Putamen (tissue), 1 donor: Measurements from ENCODE around the gene EEA1.
"Not testable (repeated sequence)": the region's sequence is repeated elsewhere in the genome, so short reads cannot be mapped to it uniquely, and the experiment has no call there.

Source experiments
- DNase-seq: peaks from one replicate; pipeline ENCODE4 v3.0.0-alpha.2; 2016; ENCODE audit warnings: low spot score

Gene EEA1

DNA sequence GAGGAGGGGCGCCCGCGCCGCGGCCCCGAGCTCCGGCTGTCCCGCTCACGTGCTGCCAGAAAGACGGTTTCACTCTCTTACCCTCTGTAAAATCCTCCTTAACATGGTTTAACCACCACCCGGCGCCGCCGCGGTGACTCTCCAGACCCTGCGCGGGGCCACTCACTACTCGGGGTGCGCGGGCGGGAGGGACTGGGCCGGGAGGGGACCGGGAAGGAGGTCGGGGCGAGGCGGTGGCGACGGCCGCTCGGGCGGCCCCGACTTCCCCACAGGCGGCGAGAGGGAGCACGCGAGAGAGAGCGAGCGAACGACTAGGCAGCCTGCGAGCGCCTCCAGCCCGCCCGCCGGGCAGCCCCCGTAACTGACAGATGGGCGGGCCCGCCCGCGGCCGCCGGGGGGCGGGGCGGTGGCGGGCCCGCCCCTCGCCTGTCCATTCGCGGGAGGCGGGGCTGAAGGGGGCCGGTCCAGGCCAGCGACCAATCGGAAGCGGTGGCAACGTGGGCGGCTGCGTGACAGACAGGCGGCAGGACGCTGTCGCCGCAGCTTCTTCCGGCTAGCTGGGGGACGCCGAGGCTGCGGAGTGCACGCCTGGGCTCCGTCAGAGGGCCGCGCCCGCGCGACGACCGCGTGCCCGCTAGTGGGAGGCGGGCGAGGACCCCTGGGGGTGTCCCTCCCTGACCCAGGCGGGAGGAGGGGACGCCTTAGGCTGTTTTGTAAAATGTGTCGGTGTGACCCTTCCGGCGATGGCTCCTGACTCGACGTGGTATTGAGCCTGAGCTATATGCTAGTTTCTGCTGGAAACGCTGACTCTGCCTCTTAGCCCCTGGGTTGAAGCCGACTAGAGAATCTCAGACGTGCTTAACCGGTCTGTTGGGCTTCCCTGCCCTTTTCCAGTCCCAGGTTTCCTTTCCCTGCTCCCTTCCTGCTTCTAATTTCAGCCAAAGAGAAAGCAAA, at the start of gene EEA1:
Gene EEA1, minus strand, starts transcription at position 334 of the 954 bp plus-strand sequence. Its CDS starts 229 bp downstream, at position 105.
- DNase-seq = peak; percentile 98

DNA sequence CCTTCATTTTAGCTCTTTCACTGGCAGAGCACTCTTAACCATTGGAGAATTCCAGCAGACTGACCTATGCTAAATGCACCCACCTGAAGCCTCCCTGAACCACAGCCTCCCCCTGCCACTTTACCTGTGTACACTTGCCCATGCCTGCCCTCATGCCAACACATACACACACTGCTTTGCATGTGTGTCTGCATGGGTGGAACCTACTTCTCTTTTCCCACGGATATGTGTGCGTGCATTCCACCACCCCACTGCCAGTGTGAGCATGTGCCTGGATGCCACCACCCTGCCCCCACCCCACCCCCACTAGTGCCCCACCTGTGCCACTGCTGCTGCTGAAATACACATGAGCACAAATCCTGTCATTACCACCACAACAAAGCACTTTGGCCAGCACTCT, 49.5 kb upstream of the EEA1 start:
- no peak for DNase-seq

DNA sequence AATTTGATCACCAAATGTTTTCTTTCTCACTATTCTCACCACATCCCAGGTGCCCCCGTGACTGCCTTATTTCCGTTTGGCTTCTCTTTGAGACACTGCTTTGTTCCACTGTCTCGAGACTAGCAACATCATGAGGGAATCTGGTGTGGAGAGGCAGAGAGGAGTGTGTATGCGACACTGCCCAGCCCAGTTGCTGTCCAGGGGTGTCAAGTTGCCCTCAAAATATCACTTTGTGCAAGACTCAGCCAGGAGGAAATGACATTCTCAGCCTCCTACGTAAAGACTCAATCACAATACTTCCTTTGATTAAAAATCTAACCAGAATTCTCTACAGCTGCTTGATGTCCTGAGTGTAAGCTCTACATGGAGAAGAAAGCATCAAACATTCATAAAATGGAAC, 48.2 kb upstream of the EEA1 start:
- DNase-seq = no peak

DNA sequence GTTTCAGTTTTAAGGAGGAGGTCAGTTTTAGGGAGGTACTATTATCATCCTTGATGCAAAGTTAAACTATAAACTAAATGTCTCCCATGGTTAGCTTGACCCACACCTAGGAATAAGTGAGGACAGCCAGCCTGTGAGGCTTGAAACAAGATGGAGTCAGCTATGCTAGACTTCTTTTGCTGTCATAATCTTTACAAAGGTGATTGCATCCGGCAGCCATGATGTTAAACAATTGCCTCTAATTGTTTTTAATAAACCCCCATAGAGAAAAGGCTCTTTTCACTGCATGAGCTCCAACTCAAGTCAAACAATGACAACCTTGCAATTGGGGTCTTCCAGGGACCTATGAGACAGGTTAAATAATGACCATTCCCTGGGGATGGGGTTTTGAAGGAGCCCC, 45.7 kb upstream of the EEA1 start:
- DNase-seq = no peak

DNA sequence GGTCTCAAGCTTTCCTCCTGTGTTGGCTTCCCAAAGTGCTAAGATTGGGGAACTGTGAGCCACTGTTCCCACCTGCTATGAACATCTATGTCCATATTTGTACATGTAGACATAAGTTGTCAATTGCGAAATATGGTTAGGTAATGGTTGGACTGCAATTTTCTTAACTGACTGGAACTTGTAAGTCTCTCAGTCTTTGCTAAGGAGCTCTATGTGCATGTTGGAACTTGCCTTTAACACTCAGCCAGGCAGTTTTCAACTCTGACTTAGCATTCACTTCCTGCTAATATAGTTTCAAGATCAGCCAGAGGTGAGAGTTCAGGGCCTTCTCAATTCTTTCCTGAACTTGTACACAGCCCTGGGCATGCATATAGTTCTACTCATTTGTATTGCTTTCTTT, 44.5 kb upstream of the EEA1 start:
- no peak for DNase-seq

DNA sequence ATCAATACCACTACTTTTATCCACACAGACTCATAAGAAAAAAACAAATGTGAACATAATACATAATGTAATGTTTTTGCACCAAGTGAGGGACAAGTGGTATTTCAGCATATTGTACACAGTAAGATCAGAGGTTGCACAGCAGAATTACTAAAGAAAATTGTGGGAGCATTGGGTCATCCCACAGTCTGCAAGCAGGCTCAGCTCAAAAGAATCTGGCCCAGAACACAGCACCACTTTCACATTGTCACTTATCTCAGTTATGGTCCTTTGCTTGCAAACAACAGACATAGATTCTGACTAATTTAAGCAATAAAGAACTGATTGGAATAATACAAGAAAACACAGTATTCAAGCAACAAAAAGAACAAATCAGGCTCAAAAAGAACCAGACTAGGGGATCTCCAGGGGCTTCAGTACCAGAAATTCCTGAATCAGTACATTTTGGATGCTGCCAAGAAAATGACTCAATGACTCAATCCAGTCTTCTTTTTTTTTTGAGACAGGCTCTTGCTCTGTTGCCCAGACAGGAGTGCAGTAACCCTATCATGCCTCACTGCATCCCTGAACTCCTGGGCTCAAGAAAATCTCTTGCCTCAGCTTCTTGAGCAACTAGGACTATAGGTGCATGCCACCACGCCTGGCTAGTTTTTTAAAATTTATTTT, 42.9 kb upstream of the EEA1 start:
- DNase-seq = no peak

DNA sequence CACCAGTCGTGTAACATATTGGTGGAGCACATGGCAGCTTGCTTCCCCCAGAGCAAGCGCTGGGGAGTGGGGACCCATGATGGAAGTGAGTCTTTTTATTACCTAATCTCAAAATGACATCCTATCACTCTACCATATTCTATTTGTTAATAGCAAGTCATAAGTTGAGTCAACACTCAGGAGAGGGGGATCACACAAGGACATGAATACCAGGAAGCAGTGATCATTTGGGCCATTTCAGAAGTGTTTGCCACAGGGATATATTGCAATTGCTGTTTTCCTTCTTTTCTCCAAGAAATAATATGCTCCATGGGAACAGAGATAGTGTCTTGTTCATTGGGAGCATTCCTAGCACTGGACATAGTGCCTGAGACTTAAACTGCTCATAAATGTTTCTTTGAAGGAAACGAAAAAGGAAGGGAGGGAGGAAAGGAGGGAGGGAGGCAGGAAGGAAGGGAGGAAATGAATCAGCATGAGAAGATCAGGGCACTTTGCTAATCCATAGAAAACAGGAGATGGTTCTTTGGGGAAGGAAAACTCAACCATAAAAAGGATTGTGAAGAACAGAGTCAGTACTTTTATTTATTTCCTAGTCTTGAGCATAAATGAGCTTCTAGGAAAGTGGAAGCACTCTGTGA, 39.2 kb upstream of the EEA1 start:
- DNase-seq = no peak

DNA sequence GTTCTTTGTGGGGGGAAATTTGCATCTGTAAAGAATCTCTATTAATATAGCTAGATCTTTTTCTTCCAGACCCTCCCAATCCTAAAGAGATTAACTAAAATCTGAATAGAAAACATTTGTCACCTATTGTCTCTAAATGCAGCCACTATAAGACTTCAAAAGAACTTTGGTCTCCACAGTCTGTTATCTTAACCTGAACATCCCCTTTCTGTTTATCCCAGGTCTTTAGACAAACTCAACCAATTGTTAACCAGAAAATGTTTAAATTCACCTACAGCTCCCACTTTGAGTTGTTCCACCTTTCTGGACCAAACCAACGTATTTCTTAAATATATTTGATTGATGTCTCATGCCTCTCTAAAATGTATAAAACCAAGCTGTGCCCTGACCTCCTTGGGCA, 35.3 kb upstream of the EEA1 start:
- DNase-seq = not testable (repeated sequence)

DNA sequence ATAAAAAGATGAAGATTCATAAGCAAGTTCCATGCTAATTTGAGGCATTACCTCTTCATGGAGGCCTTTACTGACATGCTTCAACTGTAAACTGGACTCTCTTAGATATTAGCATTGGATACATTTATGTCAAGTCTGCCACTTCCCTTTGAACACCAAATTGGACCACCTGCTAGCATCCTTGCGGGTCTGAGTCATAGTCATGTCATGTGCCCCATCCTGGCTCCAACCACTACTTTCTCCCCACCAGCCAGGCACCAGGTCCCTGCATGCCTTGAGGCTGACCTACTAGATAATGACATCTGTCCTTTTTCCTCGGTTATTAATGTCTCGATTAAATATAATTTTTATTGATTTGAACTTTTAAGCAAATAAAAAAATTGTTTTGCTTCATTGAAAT, 32.9 kb upstream of the EEA1 start:
- no peak for DNase-seq

DNA sequence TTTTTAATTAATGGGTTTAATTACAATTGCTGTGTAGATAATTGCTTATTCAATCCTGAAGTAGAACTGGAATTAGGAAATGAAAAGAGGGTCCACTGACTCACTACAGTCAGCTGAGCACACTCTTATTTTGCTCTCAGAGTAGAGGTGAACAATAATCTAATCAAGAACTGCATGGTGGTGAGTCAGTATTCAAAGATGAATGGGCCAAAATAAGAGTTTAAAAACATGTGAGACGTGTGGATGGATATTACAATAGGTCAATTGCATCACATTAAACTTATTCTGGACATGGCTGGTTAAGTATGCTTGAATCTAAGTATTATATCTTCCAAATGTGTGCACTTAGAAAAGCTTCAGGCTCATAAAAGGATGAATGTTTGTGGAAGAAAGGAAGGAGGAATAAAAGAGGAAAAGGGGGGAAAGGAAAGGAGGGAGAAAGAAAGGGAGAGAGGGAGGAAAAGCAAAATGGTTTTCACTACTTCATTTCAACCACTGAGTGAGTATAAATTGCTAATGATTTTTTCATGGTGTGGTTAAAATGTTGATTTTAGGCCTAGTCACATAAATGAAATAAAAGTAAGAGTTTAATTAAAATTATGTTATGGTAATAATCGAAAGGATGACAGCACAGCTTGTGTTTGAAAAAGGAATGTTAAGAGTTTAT, 27.0 kb upstream of the EEA1 start:
- DNase-seq = no peak

DNA sequence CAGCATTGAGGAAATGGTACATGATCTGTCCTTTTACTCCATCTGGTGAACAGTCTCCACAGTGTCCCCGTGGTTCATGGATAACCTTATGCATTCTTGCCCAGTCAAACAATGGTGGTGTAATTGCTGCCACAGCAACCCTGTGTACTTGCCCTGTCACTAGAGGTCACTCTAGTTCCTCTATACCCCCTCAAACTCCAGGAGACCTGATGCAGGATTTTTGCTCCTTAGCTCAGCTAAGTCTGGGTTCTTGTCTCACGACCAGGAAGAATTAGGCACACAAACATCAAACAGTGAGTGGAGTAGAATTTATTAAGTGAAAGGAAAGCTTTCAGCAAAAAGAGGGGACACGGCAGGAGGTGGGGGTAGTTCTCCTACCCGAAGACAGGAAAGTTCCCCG, 24.7 kb upstream of the EEA1 start:
- DNase-seq = no peak

DNA sequence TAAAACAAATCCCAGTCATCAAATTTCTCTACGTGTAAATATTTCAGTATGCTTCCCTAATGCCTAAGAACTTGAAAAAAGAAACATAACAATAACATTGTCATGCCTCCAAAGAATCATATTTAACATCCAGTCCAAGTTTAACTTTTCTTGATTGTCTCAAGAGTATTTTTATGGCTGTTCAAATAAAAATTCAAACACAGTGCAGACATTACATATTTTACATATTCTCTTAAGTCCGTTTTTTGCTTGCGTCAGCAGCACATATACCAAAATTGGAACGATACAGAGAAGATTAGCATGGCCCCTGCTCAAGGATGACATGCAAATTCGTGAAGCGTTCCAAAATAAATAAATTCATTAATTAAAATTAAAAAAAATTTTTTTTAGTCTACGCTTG, 23.3 kb upstream of the EEA1 start:
- no peak for DNase-seq

DNA sequence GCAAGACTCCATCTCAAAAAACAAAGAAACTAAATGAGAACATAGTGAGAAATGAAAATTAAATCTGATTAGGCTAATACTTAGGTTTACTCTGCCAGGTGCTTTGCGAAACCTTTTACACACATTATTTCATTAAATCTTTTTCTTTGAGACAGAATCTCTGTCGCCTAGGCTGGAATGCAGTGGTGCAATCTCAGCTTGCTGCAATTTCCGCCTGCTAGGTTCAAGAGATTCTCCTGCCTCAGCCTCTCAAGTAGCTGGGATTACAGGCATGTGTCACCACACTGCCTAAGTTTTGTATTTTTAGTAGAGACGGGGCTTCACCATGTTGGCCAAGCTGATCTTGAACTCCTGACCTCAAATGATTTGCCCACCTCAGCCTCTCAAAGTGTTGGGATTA, 21.9 kb upstream of the EEA1 start:
- DNase-seq = no peak

DNA sequence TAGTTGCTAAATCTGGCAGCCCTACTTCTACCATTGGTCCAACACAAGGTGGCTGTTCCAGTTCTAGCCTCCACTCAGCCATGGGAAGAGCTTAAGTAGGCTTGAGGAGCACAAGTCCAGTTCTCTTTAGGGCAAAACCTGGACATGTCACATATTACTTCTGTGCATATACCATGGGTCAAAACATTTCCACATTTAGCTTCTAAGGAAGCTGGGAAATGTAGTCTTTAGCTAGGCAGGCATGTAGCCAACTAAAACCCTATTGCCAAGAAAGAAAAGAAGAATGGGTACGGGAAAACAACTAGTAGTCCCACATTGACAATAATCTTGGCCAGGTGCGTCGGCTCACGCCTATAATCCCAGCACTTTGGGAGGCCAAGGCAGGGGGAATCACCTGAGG, 20.9 kb upstream of the EEA1 start:
- DNase-seq = no peak

DNA sequence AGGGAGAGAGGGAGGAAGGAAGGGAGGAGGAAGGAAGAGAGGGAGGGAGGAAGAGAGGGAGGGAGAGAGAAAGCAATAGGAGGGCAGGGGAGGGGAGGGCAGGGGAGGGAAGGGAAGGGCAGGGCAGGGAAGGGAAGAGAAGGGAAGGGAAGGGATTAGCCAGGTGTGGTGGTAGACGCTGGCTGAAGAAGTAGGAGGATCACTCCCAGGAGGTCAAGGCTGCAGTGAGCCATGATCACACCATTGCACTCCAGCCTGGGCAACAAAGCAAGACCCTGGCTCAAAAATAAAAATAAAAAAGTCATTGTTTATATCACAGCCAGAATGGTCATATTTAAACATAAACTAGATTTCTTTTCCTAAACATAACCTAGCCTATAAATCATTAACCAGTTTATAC, 20.4 kb upstream of the EEA1 start:
- DNase-seq = no peak

DNA sequence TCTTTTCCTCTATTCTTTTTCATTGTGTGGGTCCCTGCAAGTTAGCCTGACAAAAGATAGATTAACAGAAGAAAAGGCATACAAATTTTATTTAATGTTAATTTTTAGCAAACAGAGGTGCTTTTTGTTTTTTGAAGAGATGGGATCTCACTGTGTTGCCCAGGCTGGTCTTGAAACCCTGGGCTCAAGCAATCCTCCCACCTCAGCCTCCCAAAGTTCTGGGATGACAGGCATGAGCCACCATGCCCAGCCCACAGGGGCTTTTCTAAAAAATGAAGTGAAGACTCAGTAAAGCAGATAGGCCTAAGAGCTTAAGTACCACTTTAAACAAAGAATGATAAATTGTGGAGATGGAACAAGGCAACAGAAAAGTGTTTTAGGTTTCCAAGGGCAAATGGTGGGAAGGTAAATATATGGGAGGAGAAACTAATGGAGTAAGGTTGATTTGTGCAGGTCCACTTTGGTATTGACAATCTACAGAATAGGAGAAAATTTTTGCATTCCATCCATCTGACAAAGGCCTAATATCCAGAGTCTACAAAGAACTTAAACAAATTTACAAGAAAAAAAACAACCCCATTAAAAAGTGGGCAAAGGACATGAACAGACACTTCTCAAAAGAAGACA, 18.6 kb upstream of the EEA1 start:
- DNase-seq = no peak

DNA sequence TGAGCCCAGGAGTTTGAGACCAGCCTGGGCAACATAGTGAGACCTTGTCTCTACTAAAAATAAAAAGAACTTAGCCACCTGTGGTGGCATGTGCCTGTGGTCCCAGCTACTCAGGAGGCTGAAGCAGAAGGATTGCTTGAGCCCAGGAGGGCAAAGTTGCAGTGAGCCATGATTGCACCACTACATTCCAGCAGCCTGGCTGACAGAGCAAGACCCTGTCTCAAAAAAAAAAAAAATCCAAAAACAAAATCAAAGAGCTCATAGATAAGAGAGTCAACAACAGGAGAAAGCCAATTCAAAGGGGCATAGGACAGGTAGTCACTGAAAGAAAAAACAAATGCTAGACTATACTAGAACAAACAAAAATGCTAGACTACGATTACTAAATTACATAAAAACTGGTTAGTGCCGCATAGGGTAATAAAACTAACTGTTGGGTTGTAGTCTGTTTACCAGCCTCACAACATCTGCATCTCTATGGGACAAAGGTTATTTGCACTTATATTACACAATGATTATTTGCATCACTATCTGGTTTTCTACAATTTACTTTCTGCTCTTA, 16.6 kb upstream of the EEA1 start:
- DNase-seq = no peak

DNA sequence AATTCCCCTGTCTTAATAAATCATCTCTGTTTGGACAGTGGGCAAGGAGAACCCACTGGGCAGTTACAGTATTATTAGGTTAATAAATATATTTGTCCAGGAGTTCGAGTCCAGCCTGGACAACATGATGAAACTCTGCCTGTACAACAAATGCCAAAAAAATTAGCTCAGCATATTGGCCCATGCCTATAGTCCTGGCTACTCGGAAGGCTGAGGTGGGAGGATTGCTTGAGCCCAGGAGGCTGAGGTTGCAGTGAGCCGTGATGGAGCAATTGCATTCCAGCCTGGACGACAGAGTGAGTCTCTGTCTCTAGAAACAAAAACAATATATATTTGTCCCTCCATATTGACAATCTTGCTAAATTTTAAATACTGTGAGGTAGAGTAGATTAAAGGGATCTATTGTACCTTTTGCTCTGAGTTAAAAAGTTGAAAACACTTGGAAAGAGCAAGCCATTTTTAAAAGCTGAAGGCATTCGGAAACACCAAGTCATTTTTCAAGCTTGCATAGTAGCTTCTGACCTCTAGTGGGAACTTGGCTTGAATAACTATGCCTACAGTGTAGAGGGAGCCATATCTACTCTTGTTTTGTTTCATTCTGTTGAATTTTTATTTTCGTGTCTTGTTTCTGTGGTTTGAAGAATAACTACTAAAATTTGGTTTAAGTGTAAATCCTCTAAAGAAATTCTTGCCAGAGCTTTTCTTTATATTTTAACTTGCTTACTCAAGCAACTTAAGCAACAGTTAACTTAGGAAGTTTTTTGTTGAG, 14.6 kb upstream of the EEA1 start:
- DNase-seq = no peak

DNA sequence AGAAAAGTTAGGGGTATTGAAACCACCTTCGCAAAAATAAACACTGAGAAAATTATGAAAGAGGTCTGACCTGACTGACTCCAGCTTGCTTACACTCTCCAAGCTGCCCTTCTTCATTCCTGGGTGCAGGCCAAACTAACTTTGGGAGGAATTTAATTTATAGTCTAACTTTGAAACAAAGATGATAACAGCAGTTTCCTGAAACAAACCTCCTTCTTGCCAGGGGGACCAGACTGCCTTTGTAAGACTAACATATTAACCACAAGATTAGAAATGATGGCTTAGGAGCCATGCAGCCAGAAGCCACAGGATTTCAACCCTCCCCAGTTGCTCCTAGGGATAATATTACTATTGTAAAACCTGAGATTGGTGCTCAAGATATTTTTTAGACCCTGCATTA, 13.8 kb upstream of the EEA1 start:
- no peak for DNase-seq

DNA sequence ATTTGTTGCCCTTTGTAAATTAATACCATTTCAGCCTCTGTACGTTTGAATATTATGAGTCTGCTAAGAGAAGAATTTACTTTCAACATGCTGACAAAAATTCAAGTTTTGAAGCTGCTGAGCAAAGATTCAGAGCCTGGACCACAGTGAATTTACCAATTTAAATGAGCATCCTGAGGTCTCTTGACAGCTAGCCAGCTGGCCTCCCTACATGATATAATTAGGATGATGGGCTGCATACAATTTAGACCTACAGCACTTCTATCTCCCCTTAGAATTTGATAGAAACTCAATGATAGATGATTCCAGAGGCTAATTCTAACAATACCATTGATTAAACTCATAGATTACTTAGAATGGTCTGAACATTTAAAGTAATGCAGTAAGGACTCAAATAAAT, 10.0 kb upstream of the EEA1 start:
- no peak for DNase-seq

DNA sequence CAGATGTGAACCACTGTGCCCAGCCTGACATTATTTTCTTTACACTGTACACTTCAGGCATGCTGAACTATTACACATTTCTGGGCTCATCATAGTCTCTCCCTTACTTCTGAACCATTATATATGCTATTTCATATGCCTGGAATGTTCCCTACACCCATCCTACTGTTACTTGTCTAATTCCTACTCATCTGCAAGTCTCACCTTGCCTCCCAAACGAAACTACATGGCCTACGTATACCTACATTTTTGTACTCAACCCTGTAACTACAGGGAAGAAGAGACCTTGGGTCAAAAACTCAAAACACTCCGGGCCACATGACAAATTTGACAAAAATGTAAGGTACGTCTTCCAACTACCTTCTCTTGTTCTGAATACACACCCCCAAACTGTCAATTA, 9.5 kb upstream of the EEA1 start:
- no peak for DNase-seq
